ENCODE data around the gene PRR30. TPM values are rescaled to one million over a fixed set of nuclear protein-coding genes. Genes with fewer than 3 reads are reported as not detected.
"Not testable (repeated sequence)": the region's sequence is repeated elsewhere in the genome, so short reads cannot be mapped to it uniquely, and the experiment has no call there.

The PRR30 gene
- polyA plus RNA-seq, 1 of the 3 experiments (the other 2 are of a cell fraction), result not detected

DNA sequence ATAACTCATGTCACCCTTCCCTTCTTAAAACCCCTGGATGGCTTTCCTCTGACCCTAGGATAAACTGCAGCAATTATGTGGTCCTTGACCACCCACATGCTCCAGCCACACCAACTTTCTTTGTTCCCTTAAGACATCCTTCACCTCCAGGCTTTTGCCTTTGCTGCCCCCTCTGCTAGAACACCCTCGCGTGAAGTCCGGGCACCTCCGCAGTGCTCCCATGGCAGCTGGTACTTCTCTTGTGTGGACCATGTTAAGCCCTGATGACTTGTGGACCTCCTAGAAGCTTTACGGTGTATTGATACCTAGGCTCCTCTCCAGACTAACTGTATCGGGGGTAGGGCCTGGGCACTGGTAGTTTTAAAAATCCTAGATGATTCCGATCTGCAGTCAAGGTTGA lies 16.4 kb downstream of the PRR30 start (continued):
- TF ChIP-seq, protein P1, sequence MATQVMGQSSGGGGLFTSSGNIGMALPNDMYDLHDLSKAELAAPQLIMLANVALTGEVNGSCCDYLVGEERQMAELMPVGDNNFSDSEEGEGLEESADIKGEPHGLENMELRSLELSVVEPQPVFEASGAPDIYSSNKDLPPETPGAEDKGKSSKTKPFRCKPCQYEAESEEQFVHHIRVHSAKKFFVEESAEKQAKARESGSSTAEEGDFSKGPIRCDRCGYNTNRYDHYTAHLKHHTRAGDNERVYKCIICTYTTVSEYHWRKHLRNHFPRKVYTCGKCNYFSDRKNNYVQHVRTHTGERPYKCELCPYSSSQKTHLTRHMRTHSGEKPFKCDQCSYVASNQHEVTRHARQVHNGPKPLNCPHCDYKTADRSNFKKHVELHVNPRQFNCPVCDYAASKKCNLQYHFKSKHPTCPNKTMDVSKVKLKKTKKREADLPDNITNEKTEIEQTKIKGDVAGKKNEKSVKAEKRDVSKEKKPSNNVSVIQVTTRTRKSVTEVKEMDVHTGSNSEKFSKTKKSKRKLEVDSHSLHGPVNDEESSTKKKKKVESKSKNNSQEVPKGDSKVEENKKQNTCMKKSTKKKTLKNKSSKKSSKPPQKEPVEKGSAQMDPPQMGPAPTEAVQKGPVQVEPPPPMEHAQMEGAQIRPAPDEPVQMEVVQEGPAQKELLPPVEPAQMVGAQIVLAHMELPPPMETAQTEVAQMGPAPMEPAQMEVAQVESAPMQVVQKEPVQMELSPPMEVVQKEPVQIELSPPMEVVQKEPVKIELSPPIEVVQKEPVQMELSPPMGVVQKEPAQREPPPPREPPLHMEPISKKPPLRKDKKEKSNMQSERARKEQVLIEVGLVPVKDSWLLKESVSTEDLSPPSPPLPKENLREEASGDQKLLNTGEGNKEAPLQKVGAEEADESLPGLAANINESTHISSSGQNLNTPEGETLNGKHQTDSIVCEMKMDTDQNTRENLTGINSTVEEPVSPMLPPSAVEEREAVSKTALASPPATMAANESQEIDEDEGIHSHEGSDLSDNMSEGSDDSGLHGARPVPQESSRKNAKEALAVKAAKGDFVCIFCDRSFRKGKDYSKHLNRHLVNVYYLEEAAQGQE (IDR thresholded peaks at IDR 0.05; ENCODE audit: low read depth, low read length), result no peak

DNA sequence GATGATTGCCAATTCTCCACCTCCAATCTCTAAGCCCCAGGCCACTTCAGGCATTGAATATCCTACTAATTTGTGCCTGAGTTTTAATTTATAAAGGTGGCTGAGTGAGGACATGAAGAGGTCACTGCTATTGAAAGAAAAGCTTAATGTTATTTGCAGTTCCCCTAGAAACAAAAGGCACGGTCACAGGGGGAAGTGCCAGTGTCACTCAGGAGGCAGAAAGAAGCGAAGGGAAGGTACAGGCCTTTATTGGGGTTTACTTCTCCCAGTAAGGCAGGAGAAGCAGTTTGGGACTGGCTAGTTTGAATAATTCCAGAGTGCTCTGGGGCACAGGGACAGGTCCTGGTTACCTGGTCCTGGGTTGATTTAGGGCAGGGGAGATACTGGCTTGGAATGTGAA lies 17.3 kb downstream of the PRR30 start:
- no peaks in the 10 kb centered on the region for H3K27me3 ChIP-seq (ENCODE audit: insufficient read depth)
- H3K9ac ChIP-seq, result no peak overlapping the region
- WGBS (ENCODE audit: low lambda C conversion rate), result 82% methylated on average over 2 of the region's 2 CpGs
- H4K20me1 ChIP-seq (ENCODE audit: insufficient read depth), result no peaks in the 10 kb centered on the region
- H3K4me2 ChIP-seq, result no peak overlapping the region
- TF ChIP-seq RAD21 (IDR thresholded peaks at IDR 0.05; ENCODE audit: low read length) (no peak), EP300 (IDR thresholded peaks at IDR 0.05; ENCODE audit: borderline replicate concordance in 1 of 2, low read depth in 1 of 2, low read length in 1 of 2) (no peak), RFX5 (IDR thresholded peaks at IDR 0.05; ENCODE audit: low read length) (no peak)
- TF ChIP-seq, protein P2, sequence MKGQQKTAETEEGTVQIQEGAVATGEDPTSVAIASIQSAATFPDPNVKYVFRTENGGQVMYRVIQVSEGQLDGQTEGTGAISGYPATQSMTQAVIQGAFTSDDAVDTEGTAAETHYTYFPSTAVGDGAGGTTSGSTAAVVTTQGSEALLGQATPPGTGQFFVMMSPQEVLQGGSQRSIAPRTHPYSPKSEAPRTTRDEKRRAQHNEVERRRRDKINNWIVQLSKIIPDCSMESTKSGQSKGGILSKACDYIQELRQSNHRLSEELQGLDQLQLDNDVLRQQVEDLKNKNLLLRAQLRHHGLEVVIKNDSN (IDR thresholded peaks at IDR 0.05; ENCODE audit: borderline replicate concordance, low read depth), result no peak
- CTCF ChIA-PET, result interaction anchor here (0.7 to 1.5 kb wide), 2 partner anchors 15 to 70 kb away, joined by 3 to 4 read pairs; no protein-coding TSS in a partner anchor
- H3K27ac ChIP-seq (ENCODE audit: low read depth in 2 of 2, low read length in 1 of 2), result no peak overlapping the region
- POLR2A ChIA-PET, result no interaction called here
- no peaks in the 10 kb centered on the region for H3K36me3 ChIP-seq (replicated peaks in 1 of 2; ENCODE audit: control insufficient read depth in 1 of 2, insufficient read depth in 2 of 2, low read length in 1 of 2)
- no peaks in the 10 kb centered on the region for H3K9me3 ChIP-seq
- H2AFZ ChIP-seq (ENCODE audit: low read depth), result no peak overlapping the region
- H3F3A ChIP-seq (replicated peaks; ENCODE audit: insufficient read depth), result peaks cover 3% of the 10 kb centered on the region
- DNase-seq, result no peak
- H3K4me1 ChIP-seq (ENCODE audit: control insufficient read depth in 1 of 2, insufficient read depth in 2 of 2, low read depth in 1 of 2, low read length in 1 of 2), result peaks cover 0 to 22% of the 10 kb centered on the region in 2 experiments; a peak in 1 of 4 replicates
- H3K9me2 ChIP-seq, result no peaks in the 10 kb centered on the region
- H3K79me2 ChIP-seq (ENCODE audit: insufficient read depth), result no peaks in the 10 kb centered on the region
- H3K4me3 ChIP-seq (ENCODE audit: low read depth in 2 of 2, low read length in 1 of 2), result no peak overlapping the region

DNA sequence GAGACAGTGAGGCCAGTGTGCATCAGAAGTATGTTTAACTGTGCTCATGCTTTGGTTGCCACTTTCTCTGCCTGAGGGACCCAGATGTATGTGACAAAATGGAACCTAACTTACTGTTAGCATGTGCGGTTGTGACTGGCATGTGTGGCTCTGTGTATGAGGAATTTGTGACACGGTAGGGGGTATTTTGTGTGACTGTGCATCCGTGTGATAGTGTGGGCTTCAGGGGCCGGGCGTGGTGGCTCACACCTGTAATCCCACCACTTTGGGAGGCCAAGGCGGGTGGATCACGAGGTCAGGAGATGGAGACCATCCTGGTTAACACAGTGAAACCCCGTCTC lies 19.9 kb downstream of the PRR30 start:
- H3K9me2 ChIP-seq; H3F3A ChIP-seq (replicated peaks; ENCODE audit: insufficient read depth); H3K27me3 ChIP-seq (ENCODE audit: insufficient read depth); POLR2A ChIA-PET; DNase-seq; H4K20me1 ChIP-seq (ENCODE audit: insufficient read depth); H3K9ac ChIP-seq; H3K36me3 ChIP-seq (replicated peaks in 1 of 2; ENCODE audit: control insufficient read depth in 1 of 2, insufficient read depth in 2 of 2, low read length in 1 of 2); H3K9me3 ChIP-seq; H3K79me2 ChIP-seq (ENCODE audit: insufficient read depth); H3K27ac ChIP-seq (ENCODE audit: low read depth in 2 of 2, low read length in 1 of 2): not testable (repeated sequence)
- Histone ChIP-seq H2AFZ (ENCODE audit: low read depth) (peak overlapping the region; percentile 56; the same call in 1 of the 2 replicates), H3K4me2 (peak overlapping the region; percentile 80), H3K4me1 (ENCODE audit: control insufficient read depth in 1 of 2, insufficient read depth in 2 of 2, low read depth in 1 of 2, low read length in 1 of 2) (peaks cover 0 to 21% of the 10 kb centered on the region in 2 experiments; a peak in 1 of 4 replicates), H3K4me3 (ENCODE audit: low read depth in 2 of 2, low read length in 1 of 2) (peak overlapping the region; percentile 60 to 70)
- WGBS (ENCODE audit: low lambda C conversion rate), result 86% methylated on average over 8 of the region's 8 CpGs
- CTCF ChIA-PET, result interaction anchor here (0.6 to 3.6 kb wide), 6 partner anchors 11 to 72 kb away, joined by 3 to 13 read pairs (median 4); no protein-coding TSS in a partner anchor

Data from SK-N-SH (cell line).